Fibroblast of mammary gland (primary cell): Measurements from ENCODE around the gene OR7C1.
"Not testable (repeated sequence)": the region's sequence is repeated elsewhere in the genome, so short reads cannot be mapped to it uniquely, and the experiment has no call there.

ENCODE experiments used
- DNase-seq: peaks from one replicate; pipeline ENCODE4 v3.0.0-alpha.2; 2010; ENCODE audit warnings: low read depth
- H3K4me3 ChIP-seq: 2 replicates; pipeline ENCODE4 v1.5.1; 2011; ENCODE audit warnings: low read depth, mild to moderate bottlenecking, low read length, moderate library complexity; ENCODE audit not compliant: control insufficient read depth
- CTCF ChIP-seq: conservative IDR thresholded peaks from 2 replicates; pipeline ENCODE4 v1.5.1; 2011; ENCODE audit warnings: low read depth, low read length, inconsistent platforms; ENCODE audit not compliant: control insufficient read depth, insufficient read depth

Gene OR7C1

GRCh38 chr19:14814982-14815652, 19.9 kb downstream of the OR7C1 start:
- H3K4me3 ChIP-seq = no peak overlapping the region
- TF ChIP-seq CTCF = no peak
- DNase-seq = no peak

- TF ChIP-seq CTCF = no peak
- H3K4me3 ChIP-seq = no peak overlapping the region
- no peak for DNase-seq
These were observed 25.5 kb downstream of the OR7C1 start for GRCh38 chr19:14809272-14810057.

GRCh38 chr19:14804765-14805164, 30.2 kb downstream of the OR7C1 start:
- no peak overlapping the region for H3K4me3 ChIP-seq
- no peak for DNase-seq
- TF ChIP-seq CTCF = no peak

GRCh38 chr19:14798760-14799159, 36.2 kb downstream of the OR7C1 start:
- TF ChIP-seq CTCF = no peak
- H3K4me3 ChIP-seq = no peak overlapping the region
- no peak for DNase-seq

- no peak for DNase-seq
- no peak for TF ChIP-seq CTCF
- H3K4me3 ChIP-seq = no peak overlapping the region
These were observed 39.0 kb downstream of the OR7C1 start for GRCh38 chr19:14796021-14796420.

- DNase-seq = no peak
- TF ChIP-seq CTCF = no peak
- H3K4me3 ChIP-seq = no peak overlapping the region
These were observed 39.8 kb downstream of the OR7C1 start for GRCh38 chr19:14795078-14795721.

GRCh38 chr19:14792250-14792649, 42.7 kb downstream of the OR7C1 start:
- not testable (repeated sequence) for DNase-seq, H3K4me3 ChIP-seq
